RKO (cell line): ENCODE data around the gene INIP.

Experiments
- DNase-seq: peaks from one replicate; pipeline ENCODE4 v3.0.0-alpha.2; 2016; ENCODE audit warnings: low spot score

The INIP gene

GRCh38 chr9:112670991-112671625, 46.8 kb downstream of the INIP start:
- no peak for DNase-seq

- no peak for DNase-seq
Observed at GRCh38 chr9:112669326-112669725, 48.6 kb downstream of the INIP start.

GRCh38 chr9:112665347-112665746, 52.6 kb downstream of the INIP start:
- DNase-seq, result no peak

- DNase-seq, result no peak
Observed at GRCh38 chr9:112664531-112664930, 53.4 kb downstream of the INIP start.

- DNase-seq, result no peak
Observed at GRCh38 chr9:112663681-112664080, 54.2 kb downstream of the INIP start.

- no peak for DNase-seq
Observed at GRCh38 chr9:112659906-112660305, 58.0 kb downstream of the INIP start.

- no peak for DNase-seq
Observed at GRCh38 chr9:112655668-112656067, 62.2 kb downstream of the INIP start.

- DNase-seq, result no peak
Observed at GRCh38 chr9:112654282-112654681, 63.6 kb downstream of the INIP start.

- DNase-seq, result no peak
Observed at GRCh38 chr9:112648624-112649023, 69.3 kb downstream of the INIP start.

- DNase-seq, result no peak
Observed at GRCh38 chr9:112647596-112647995, 70.3 kb downstream of the INIP start.

- no peak for DNase-seq
Observed at GRCh38 chr9:112642126-112642525, 75.8 kb downstream of the INIP start.

- no peak for DNase-seq
Observed at GRCh38 chr9:112640311-112640710, 77.6 kb downstream of the INIP start.
